Fibroblast of peridontal ligament (primary cell): ENCODE data around the gene LARP6.

Experiments
- DNase-seq: peaks from one replicate; pipeline ENCODE4 v3.0.0-alpha.2; 2010; ENCODE audit errors: extremely low read depth

Gene LARP6

GRCh38 chr15:70796516-70797310 lies 57.2 kb downstream of the LARP6 start:
- DNase-seq = peak; percentile 63

GRCh38 chr15:70795311-70795665 lies 58.7 kb downstream of the LARP6 start:
- peak; percentile 96 for DNase-seq

DNA sequence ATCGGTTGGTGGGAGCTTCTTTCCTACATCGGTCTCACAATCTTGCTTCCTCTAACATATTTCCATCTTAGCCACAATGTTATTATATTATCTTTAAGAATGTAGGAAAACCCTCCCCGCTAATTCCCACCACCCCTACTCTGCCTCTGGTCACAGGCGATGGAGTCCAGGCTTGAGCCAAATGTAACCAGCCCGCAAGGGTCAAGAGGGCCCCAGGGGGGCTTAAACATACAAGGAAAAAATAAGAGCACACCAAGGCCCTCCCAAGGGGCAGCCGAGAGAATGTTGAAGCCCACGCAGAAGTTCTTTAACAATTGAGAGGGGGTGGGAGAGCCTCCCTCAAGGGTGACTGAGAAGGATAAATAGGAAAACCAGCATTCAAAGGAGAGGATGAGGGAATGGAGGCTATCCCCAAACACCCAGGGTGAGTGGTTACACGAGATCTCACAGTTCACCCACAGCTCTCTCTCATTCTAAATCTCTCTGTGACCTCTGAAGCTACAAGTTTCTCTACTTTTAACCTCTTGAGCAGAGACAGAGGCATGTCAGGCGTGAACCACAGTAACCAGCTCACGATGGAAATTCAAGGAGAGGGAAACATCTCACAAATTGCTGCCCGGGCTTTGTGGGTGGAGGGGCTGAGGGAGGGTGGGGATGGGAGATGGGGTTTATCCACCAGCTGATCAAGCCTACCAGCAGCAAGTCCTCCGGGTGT lies 59.2 kb downstream of the LARP6 start:
- DNase-seq = peak; percentile 83

DNA sequence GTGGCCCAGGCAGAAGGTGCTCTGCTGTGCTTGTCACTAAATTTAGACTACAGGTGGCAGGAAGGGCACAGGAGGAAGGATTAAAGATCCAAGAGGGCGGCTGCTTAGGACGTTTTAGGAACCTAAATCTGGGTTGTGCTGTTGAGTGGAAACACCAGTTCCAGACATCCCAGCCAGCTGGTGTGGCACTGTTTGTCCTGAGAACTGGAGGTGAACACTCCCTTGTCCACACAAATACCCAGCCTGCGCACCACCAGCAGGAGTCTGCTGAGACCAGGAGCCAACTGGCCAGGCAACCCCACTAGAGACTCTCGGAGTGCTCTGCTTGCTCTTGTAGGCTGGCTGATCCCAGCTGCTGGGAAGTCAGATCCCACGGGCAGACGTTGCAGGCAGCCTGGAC lies 60.3 kb downstream of the LARP6 start:
- no peak for DNase-seq

DNA sequence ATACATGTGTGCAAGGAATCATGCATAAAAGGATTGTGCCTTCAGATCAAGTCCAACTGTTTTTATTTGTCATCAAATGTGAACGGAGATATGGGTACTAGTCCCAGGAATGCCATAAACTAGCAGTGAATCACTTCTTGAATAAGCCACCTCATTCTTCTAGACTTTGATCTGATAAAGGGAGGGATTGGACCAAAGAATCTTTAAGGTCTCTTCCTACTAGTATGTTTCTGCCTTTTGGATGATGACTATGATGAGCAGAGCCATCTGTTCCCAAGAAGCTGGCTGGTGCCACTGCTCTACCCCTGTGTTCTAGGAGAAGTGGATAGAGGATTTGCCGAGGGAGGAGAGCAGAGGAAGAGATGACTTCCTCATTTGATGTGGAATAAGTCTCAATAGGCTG lies 61.8 kb downstream of the LARP6 start:
- peak; percentile 43 for DNase-seq

DNA sequence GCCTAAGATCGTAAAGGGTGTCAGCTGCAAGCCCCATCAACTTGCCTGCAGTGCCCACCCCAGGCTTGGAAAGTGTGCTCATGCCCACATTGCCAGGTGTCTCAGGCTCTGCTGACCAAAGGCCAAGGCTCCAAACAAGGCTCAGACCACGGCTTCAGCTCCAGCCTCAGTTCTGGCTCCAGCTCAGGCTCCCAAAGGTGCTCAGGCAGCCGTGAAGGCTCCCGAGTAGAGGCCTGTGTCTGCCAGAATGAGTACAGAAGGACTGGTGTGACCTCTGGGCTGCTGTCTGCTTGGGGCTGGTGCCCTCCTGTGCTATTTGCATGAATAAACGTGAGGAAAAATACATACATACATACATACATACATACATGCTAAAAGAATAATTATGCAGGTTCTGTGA lies 62.7 kb downstream of the LARP6 start:
- no peak for DNase-seq

GRCh38 chr15:70789213-70789612 lies 64.7 kb downstream of the LARP6 start:
- DNase-seq = no peak

DNA sequence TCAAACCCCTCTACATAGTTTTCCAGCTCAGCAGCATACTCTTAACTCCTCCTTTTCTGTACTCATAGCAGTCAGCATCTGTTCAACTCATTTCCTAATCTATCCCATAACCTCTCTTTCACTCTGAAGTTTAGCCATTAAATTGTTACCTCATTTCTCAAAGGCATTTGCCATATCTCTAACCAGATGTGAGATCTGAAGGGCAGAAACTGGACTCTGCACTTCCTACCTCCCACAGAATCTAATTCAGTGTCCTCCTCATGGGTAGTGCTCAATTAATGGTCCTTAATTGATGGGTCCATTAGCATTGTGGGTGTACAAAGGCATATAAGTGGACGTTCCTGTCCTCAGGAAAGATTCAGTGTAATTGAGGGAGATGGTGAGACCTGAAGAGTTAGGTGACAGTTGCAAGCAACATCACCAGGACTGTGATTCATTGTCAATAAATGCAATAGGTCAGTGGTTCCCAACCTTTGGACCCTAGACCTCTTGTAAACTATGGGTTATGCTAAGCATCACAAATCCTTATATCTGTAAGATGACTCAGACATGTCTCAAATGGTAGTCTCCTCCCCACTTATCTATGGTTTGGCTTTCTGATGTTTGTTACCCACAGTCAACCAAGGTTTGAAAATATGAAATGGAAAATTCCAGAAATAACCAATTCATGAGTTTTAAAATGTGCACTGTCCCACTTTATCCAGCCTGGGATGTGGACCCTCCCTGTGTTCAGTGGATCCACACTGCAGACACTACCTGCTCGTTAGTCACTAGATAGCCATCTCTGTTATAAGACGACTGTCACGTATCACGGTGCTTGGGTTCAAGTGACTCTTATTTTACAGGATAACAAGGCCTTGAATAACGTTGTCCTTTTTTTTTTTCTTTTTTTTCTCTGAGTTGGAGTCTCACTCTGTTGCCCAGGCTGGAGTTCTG lies 65.6 kb downstream of the LARP6 start:
- peak; percentile 84 for DNase-seq

- no peak for DNase-seq
Measured at GRCh38 chr15:70786996-70787395, 67.0 kb downstream of the LARP6 start.

DNA sequence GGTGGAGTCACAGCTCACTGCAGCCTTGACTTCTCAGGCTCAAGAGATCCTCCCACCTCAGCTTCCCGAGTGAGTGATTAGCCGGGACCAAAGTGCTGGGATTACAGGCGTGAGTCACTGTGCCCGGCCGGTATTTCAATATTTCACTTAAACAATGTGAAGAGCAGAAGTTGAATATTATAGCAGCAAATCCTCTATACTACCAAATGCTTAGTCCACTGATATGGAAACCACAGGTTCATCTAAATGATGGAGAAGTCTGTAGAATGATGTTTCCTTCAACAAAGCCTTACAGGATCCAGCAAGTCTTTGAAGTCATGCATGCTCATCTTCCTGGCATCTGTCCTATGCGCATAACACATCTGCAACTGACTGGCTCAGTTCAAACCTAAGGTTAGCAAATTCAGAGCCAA lies 70.3 kb downstream of the LARP6 start:
- peak; percentile 57 for DNase-seq

DNA sequence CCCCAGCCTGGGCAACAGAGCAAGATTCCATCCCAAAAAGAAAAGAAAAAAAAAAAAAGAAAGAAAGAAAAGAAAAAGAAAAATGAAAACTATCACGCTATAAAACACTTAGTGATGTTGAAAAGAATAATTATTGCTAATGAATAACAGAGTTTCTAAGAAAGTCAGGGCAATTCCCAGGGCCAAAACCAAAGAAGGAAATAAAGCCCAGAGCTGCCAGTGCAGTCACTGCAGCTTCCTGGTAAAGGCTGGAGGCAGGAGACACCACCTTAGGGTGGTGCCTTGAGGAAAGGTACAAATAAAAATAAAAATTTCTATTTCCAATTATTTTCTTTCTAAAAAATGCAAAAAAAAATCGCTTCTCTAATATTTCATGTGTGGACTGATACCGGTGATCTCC lies 70.9 kb downstream of the LARP6 start:
- DNase-seq = no peak

GRCh38 chr15:70781236-70781635 lies 72.7 kb downstream of the LARP6 start:
- DNase-seq = no peak
